Bronchial epithelial cell (primary cell): ENCODE measurements around the gene PLXNA4. TPM values are rescaled to one million over a fixed set of nuclear protein-coding genes. Genes with fewer than 3 reads are reported as not detected.
A peak's percentile ranks its signal among the peaks of the same experiment; 100 is the strongest.

Source experiments
- DNase-seq: peaks from one replicate; pipeline ENCODE4 v3.0.0-alpha.2; 2010; ENCODE audit warnings: low read depth
- FAIRE-seq: peaks from 2 replicates; lab custom pipeline; 2011; peaks lifted over from hg19 to GRCh38; lab: Jason Lieb, UNC
- H3K27me3 ChIP-seq: 2 replicates; pipeline ENCODE4 v1.5.1; 2011; ENCODE audit warnings: low read length; ENCODE audit not compliant: control insufficient read depth, insufficient read depth
- H3K36me3 ChIP-seq: 2 replicates; pipeline ENCODE4 v1.5.1; 2011; ENCODE audit warnings: low read length; ENCODE audit not compliant: control insufficient read depth, insufficient read depth
- H3K4me3 ChIP-seq: 2 replicates; pipeline ENCODE4 v1.5.1; 2011; ENCODE audit warnings: mild to moderate bottlenecking, low read depth, low read length, control low read depth
- CTCF ChIP-seq: IDR thresholded peaks from 2 replicates; pipeline ENCODE4 v1.5.1; 2011; ENCODE audit warnings: mild to moderate bottlenecking, moderate library complexity, low read length, control low read depth, inconsistent platforms; ENCODE audit not compliant: insufficient read depth, severe bottlenecking
- total RNA-seq: library from RNA; depleted of rRNA; stranded (reverse); fragments of >200 nt; gene quantifications from 2 replicates; pipeline ENCODE4 v1.2.1, GENCODE V29; 2014

Gene PLXNA4
- total RNA-seq, 1 donor from 2014 or later, result under 0.01 TPM

DNA sequence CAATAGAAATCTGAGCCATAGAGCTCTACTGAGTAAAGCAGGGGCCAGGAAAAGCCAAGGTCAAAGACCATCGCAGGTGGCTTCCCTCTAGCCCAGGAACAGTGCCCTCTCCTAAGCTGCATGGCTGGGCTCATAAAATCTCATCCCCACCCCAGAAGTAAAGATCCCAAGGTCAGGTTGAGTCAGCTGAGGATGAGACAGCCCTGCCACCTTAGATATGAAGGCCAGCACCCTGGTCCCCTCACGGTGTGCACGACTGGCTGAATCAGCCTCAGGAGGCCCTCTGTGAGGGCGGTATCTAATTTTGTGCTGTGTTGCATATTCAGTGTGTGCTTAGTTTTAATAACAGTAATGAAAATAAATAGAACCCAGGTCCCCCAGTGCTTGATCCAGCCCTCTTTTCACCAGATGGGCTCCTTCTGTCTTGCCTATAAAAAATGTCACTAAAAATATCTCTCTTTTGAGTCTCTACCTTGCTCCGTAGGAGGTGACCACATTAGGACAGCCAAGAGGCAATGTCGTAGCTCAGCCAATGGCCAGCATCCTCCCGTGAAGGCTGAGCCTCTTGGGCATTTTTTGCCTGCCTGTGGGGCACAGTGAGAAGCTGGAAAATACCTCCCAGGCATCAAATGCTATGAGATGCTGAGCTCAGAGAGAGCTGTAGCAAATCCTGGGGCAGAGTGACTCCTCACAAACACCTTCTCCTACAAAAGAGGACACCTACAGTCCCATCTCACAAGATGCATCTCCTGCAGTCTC is 424.0 kb downstream of the PLXNA4 start:
- TF ChIP-seq CTCF, result no peak
- Histone ChIP-seq H3K36me3 (no peaks in the 10 kb centered on the region), H3K27me3 (peaks cover 13% of the 10 kb centered on the region), H3K4me3 (no peak overlapping the region)
- FAIRE-seq, result no peak
- no peak for DNase-seq

GRCh38 chr7:132150711-132151110 is 425.6 kb downstream of the PLXNA4 start:
- H3K27me3 ChIP-seq, result peaks cover 12% of the 10 kb centered on the region
- FAIRE-seq (no peak), DNase-seq (no peak)
- no peaks in the 10 kb centered on the region for H3K36me3 ChIP-seq
- TF ChIP-seq CTCF, result no peak
- no peak overlapping the region for H3K4me3 ChIP-seq

DNA sequence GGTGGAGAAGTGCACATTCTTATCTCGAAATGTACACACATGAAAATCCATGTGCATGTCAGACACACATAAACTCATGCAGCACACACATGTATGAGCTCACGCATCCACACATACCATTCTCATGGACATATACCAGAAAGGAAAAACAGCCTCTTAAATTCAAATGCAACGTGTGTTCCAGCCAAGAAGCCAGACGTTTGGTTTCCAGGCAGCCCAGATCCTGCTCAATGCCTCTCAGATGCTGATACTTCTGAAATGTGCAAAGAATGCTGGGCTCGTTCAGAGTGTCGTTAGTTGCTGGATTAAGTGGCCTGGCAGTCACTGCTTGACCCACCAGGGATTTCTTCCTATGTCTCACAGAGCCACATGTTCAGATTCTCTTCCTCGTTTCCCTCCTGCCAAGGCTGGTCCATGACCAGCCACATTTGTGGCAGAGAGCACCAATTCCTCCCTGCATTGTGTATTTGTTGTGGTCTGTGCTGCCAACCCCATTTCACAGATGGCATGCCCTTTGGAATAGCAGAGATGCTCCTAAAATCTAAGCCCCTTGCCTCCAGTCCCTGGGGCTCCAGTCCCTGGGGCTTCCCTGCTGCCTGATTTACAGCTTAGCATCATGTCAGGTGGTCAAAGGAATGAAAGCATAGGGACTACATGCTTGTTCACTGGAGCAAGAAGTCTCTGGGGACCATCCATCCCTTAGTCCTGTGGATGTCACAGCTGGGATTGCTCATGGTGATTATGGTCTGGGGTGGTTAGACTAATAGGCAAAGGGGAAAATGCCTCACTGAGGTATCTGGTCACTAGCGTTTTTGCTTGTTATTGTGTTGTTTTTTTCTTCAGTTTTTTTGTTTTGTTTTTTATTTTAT is 426.6 kb downstream of the PLXNA4 start:
- Histone ChIP-seq H3K27me3 (peaks cover 8% of the 10 kb centered on the region), H3K36me3 (no peaks in the 10 kb centered on the region), H3K4me3 (no peak overlapping the region)
- TF ChIP-seq CTCF, result no peak
- FAIRE-seq, result peak; percentile 89
- DNase-seq, result no peak

GRCh38 chr7:132148876-132149275 is 427.4 kb downstream of the PLXNA4 start:
- no peaks in the 10 kb centered on the region for H3K36me3 ChIP-seq
- TF ChIP-seq CTCF, result no peak
- FAIRE-seq, result peak; percentile 75
- peaks cover 8% of the 10 kb centered on the region for H3K27me3 ChIP-seq
- DNase-seq, result peak; percentile 58
- H3K4me3 ChIP-seq, result no peak overlapping the region

DNA sequence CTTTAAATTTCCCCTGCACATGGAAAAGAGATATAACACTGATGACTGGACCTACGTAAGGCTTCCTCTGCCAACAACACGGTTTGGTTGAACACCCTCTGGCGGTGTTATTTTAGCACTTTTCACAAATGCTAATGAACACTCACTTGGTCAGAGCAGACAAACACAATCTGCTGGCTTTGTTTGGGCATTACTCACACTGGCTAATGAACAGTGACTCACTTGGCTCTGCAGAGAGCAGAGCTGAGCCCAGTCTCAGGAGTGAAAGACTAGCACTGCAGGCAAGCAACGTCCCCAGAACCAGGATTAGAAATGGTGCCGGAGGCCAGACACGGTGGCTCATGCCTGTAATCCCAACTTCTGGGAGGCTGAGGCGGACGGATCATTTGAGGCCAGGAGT is 430.8 kb downstream of the PLXNA4 start:
- peaks cover 3% of the 10 kb centered on the region for H3K27me3 ChIP-seq
- peak; percentile 99 for DNase-seq

More for the DNA sequence above, 430.8 kb downstream of the PLXNA4 start:
- Histone ChIP-seq H3K4me3 (no peak overlapping the region), H3K36me3 (no peaks in the 10 kb centered on the region)
- FAIRE-seq, result peak; percentile 100
- peak; percentile 39 for TF ChIP-seq CTCF
